Measurements from ENCODE around the gene GRB2.

DNA sequence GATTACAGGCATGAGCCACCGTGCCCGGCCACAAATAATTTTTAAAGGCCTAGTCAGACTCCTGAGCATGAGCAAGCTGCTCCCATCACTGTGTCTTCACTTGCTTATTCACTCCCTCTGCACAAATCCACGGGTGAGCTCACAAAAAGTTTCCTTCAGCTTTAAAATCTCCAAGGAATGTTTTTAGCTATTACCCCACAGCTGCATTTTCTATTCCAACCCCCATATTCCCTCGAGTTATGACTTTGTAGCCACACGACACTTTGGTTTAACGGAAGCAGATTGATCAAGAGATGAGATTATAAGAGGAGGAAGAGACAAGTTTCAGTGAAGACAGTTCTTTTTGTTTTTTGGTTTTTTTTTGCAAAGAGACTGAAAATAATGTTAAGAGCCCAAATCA, 67.1 kb downstream of the GRB2 start:
- TF ChIP-seq CBFB (CRISPR knock-in tag; IDR thresholded peaks at IDR 0.05; ENCODE audit: low read depth) (no peak), TP53 (CRISPR knock-in tag; IDR thresholded peaks at IDR 0.05) (no peak)
- TF ChIP-seq, protein P1, sequence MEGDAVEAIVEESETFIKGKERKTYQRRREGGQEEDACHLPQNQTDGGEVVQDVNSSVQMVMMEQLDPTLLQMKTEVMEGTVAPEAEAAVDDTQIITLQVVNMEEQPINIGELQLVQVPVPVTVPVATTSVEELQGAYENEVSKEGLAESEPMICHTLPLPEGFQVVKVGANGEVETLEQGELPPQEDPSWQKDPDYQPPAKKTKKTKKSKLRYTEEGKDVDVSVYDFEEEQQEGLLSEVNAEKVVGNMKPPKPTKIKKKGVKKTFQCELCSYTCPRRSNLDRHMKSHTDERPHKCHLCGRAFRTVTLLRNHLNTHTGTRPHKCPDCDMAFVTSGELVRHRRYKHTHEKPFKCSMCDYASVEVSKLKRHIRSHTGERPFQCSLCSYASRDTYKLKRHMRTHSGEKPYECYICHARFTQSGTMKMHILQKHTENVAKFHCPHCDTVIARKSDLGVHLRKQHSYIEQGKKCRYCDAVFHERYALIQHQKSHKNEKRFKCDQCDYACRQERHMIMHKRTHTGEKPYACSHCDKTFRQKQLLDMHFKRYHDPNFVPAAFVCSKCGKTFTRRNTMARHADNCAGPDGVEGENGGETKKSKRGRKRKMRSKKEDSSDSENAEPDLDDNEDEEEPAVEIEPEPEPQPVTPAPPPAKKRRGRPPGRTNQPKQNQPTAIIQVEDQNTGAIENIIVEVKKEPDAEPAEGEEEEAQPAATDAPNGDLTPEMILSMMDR (IDR thresholded peaks at IDR 0.05): no peak
- TF ChIP-seq, protein P2, sequence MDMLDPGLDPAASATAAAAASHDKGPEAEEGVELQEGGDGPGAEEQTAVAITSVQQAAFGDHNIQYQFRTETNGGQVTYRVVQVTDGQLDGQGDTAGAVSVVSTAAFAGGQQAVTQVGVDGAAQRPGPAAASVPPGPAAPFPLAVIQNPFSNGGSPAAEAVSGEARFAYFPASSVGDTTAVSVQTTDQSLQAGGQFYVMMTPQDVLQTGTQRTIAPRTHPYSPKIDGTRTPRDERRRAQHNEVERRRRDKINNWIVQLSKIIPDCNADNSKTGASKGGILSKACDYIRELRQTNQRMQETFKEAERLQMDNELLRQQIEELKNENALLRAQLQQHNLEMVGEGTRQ (CRISPR knock-in tag; IDR thresholded peaks at IDR 0.05): no peak
- TF ChIP-seq, protein P3, sequence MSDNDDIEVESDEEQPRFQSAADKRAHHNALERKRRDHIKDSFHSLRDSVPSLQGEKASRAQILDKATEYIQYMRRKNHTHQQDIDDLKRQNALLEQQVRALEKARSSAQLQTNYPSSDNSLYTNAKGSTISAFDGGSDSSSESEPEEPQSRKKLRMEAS (CRISPR knock-in tag; IDR thresholded peaks at IDR 0.05): no peak
